SKM-1 treated with dmso at 0.1 percent for 144 hours (cell line): ENCODE data around the gene ASB2.

Experiments
- DNase-seq: peaks from one replicate; lab custom pipeline; 2025; ENCODE audit not compliant: unreplicated experiment; lab: John Stamatoyannopoulos, UW

Gene ASB2

GRCh38 chr14:93909429-93910128 is 66.8 kb downstream of the ASB2 start:
- DNase-seq, result no peak

- peak; percentile 0 for DNase-seq
Observed at GRCh38 chr14:93906341-93907329, 69.7 kb downstream of the ASB2 start.

DNA sequence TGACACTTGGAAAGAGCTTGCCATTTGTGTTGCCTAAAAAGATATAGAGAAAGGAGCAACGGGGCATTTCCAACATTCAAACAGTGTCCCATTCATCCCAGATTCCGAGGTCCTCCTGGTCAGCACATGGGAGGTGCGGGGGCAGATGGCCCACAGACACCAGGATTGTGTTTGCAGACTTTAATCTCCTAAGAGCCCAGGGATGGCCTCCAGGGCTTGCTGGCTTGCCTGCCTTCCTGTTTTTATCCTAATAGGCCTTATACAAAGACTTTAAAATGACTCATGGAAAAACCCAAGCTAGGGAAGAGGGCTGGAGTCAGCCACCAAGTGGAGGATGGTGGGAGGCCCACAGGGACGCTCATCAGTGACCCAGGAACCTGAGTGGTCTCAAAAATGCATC is 70.7 kb downstream of the ASB2 start:
- DNase-seq, result no peak

- no peak for DNase-seq
Observed at GRCh38 chr14:93903342-93904184, 72.8 kb downstream of the ASB2 start.

- DNase-seq, result no peak
Observed at GRCh38 chr14:93902619-93903307, 73.6 kb downstream of the ASB2 start.

DNA sequence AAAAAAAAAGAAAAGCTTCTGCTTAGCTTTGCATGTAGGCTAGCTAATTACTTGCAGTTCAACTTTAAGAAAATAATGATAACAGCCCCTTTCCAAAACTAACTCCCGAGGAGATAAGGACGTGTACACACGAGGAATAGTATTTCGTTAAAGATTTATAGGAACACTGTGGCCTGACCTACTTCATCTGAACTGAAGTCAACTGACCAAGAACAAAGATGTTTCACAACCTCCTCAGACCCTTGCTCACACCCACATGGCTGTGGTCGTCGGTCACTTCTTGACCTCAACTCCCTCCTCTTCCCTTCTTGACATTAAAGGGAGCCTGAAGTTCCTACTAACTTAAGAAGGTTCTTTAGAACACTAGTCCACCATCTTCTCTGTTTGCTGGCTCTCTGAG is 74.6 kb downstream of the ASB2 start:
- DNase-seq, result no peak

- DNase-seq, result no peak
Observed at GRCh38 chr14:93898731-93899130, 77.6 kb downstream of the ASB2 start.

- no peak for DNase-seq
Observed at GRCh38 chr14:93898081-93898611, 78.2 kb downstream of the ASB2 start.

- DNase-seq, result no peak
Observed at GRCh38 chr14:93897476-93897845, 78.9 kb downstream of the ASB2 start.

GRCh38 chr14:93895023-93895604 is 81.3 kb downstream of the ASB2 start:
- DNase-seq, result no peak

DNA sequence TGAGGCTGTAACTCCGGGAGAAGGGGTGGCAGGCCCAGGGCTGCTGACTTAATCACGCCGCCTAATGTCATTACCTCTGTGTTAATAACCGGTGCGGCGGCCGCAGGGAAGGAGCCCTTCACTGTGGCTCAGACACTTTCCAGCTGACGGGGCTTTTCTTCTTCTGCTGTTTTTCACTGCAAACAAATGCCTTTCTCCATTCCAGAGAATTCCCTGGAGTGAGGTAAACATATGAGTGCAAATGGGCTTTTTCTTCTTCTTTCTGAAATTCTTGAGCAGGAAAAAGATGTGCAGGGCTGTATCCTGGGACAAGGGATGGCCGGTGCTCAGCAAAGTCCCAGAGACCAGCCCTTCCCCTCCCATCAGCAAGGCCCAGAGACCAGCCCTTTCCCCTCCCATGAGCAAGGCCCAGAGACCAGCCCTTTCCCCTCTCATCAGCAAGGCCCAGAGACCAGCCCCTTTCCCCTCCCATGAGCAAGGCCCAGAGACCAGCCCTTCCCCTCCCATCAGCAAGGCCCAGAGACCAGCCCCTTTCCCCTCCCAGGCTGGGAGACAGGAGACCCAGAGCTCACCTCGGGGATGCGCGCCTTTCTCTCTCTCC is 82.6 kb downstream of the ASB2 start:
- DNase-seq, result no peak

GRCh38 chr14:93892923-93893558 is 83.3 kb downstream of the ASB2 start:
- no peak for DNase-seq

DNA sequence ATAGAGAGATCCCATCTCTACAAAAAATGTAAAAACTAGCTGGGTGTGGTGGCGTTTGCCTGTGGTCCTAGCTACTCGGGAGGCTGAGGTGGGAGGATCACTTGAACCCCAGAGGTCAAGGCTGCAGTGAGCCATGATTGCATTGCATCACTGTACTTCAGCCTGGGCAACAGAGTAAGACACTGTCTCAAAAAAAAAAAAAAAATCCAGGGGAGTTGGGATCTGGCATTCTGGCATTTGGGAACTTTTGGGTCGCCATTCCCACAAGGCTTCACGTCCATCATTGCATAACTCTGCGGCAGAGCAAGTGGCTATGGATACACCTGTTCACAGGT is 83.9 kb downstream of the ASB2 start:
- DNase-seq, result no peak

- no peak for DNase-seq
Observed at GRCh38 chr14:93891756-93892504, 84.4 kb downstream of the ASB2 start.

- DNase-seq, result no peak
Observed at GRCh38 chr14:93889739-93890483, 86.5 kb downstream of the ASB2 start.

DNA sequence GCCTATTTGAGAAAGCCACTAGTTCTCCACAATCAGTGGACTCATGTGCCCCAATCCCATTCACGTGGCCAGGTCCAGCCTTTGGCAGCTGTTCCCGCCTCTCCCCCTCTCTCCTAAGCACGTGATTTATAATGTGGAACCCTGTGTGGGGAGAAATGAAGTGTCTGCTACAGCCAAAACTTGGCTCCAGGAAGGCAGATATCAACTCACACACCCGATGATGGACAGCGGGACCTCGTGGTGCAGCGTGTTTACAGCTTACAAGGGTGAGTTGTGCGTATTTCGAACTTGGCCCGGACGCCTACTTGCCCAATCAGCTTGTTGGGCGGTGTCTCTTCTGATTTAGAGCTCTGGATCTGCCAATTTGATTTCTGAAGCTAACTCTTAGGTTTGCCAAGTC is 87.4 kb downstream of the ASB2 start:
- no peak for DNase-seq

DNA sequence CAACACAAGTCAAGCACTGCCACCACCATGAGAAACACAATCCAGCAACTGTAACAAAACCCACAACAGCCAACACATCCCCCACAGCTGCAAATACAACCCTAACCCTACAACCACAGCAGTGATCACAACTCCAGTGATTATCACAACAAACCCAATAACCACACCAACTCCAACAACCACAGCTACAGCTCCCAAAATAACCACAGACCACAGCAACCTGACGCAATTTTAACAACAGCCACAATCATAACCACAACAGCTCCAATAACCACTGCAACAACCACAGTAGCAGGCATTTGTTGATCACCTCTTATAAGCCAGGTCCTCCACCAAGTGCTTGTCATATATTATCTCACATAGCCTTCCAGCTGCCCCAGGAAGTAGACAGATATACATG is 91.4 kb downstream of the ASB2 start:
- no peak for DNase-seq
